ENCODE results near the gene RALB.

GRCh38 chr2:120316528-120317179 is 64.0 kb downstream of the RALB start:
- TF ChIP-seq GATA2 (IDR thresholded peaks at IDR 0.05; ENCODE audit: low read depth, low read length) (no peak), GATA3 (IDR thresholded peaks at IDR 0.05; ENCODE audit: low read depth, low read length) (no peak)

All from SH-SY5Y (cell line).